GM21515 (cell line): Measurements from ENCODE around the gene SRSF6.
"Not testable (repeated sequence)": the region's sequence is repeated elsewhere in the genome, so short reads cannot be mapped to it uniquely, and the experiment has no call there.

Experiments used
- ATAC-seq: cut with Tn5 transposase; IDR thresholded peaks from one replicate; pipeline ENCODE4 v1.9.1; 2021; ENCODE audit not compliant: unreplicated experiment

The SRSF6 gene

GRCh38 chr20:43473381-43473704 lies 15.6 kb downstream of the SRSF6 start:
- ATAC-seq: no peak

- no peak for ATAC-seq
Observed at GRCh38 chr20:43477193-43477592, 19.5 kb downstream of the SRSF6 start.

- no peak for ATAC-seq
Observed at GRCh38 chr20:43477619-43478018, 19.9 kb downstream of the SRSF6 start.

GRCh38 chr20:43490038-43490437 lies 32.3 kb downstream of the SRSF6 start:
- no peak for ATAC-seq

GRCh38 chr20:43492101-43492500 lies 34.4 kb downstream of the SRSF6 start:
- ATAC-seq: no peak

- no peak for ATAC-seq
Observed at GRCh38 chr20:43495388-43495787, 37.7 kb downstream of the SRSF6 start.

- ATAC-seq: not testable (repeated sequence)
Observed at GRCh38 chr20:43502021-43502420, 44.3 kb downstream of the SRSF6 start.

GRCh38 chr20:43506238-43506637 lies 48.5 kb downstream of the SRSF6 start:
- no peak for ATAC-seq

GRCh38 chr20:43507150-43508080 lies 49.7 kb downstream of the SRSF6 start, which contains the start of gene L3MBTL1:
Gene L3MBTL1 (plus strand): TSS chr20:43507697. CDS start chr20:43513504, 5,807 bp downstream.
- ATAC-seq: no peak

GRCh38 chr20:43508106-43508505 lies 50.4 kb downstream of the SRSF6 start:
- no peak for ATAC-seq

GRCh38 chr20:43508604-43509040 lies 50.9 kb downstream of the SRSF6 start:
- no peak for ATAC-seq

- ATAC-seq: no peak
Observed at GRCh38 chr20:43511879-43512278, 54.2 kb downstream of the SRSF6 start.

- ATAC-seq: no peak
Observed at GRCh38 chr20:43513372-43513930, 55.8 kb downstream of the SRSF6 start.
